VCaP (cell line): ENCODE results near the gene ARHGAP31.
A peak's percentile ranks its signal among the peaks of the same experiment; 100 is the strongest.

Source experiments
- H3K27ac ChIP-seq: fragments of 450-650 bp; 2 replicates; pipeline ENCODE4 v1.5.1; 2017
- CTCF ChIP-seq: fragments of 450-650 bp; conservative IDR thresholded peaks from 2 replicates; pipeline ENCODE4 v1.5.1; 2017; ENCODE audit warnings: mild to moderate bottlenecking, moderate library complexity

The ARHGAP31 gene

GRCh38 chr3:119323723-119324085 is 29.5 kb downstream of the ARHGAP31 start:
- H3K27ac ChIP-seq: peak overlapping the region; percentile 98
- no peak for TF ChIP-seq CTCF

- no peak for TF ChIP-seq CTCF
- no peak overlapping the region for H3K27ac ChIP-seq
Observed at GRCh38 chr3:119324899-119325298, 30.7 kb downstream of the ARHGAP31 start.

GRCh38 chr3:119326976-119327375 is 32.8 kb downstream of the ARHGAP31 start:
- no peak overlapping the region for H3K27ac ChIP-seq
- TF ChIP-seq CTCF: no peak

GRCh38 chr3:119329551-119329950 is 35.4 kb downstream of the ARHGAP31 start:
- no peak overlapping the region for H3K27ac ChIP-seq
- TF ChIP-seq CTCF: no peak

GRCh38 chr3:119330181-119330580 is 36.0 kb downstream of the ARHGAP31 start:
- TF ChIP-seq CTCF: no peak
- no peak overlapping the region for H3K27ac ChIP-seq

GRCh38 chr3:119330858-119331257 is 36.7 kb downstream of the ARHGAP31 start:
- TF ChIP-seq CTCF: no peak

GRCh38 chr3:119331661-119332060 is 37.5 kb downstream of the ARHGAP31 start:
- TF ChIP-seq CTCF: no peak
- H3K27ac ChIP-seq: no peak overlapping the region

More at GRCh38 chr3:119330858-119331257, 36.7 kb downstream of the ARHGAP31 start:
- no peak overlapping the region for H3K27ac ChIP-seq
